ENCODE results near the gene ADAM21.
"Not testable (repeated sequence)": the region's sequence is repeated elsewhere in the genome, so short reads cannot be mapped to it uniquely, and the experiment has no call there.

Gene ADAM21

DNA sequence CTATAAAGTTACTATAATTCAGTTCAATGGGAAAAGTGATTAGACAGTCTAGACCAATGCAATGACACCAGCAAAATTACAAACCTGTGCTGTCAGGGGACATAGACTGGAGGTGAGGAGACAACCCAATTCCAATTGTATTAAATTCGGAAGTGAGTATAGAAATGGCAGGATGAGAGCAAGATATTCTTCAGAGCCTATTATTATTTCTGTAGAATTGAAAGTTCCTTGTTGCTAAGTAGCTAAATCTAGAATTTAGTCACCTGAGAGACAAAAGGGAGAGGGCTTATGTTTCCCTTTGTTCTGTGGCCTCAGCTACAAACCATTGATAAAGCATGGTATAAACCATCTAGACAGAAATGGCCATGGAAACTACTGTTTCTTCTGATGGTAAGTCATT lies at the start of gene ADAM21:
ADAM21 (plus strand) TSS at position 301 of the 400 bp plus-strand sequence. CDS start 5,326 bp downstream, outside the sequence.
- DNase-seq = no peak
- TF ChIP-seq GATA1 (IDR thresholded peaks at IDR 0.05; ENCODE audit: low read depth, low read length) (no peak), POLR2A (IDR thresholded peaks at IDR 0.05; ENCODE audit: low read length) (no peak)

GRCh38 chr14:70403335-70403734 lies 48.6 kb upstream of the ADAM21 start:
- DNase-seq = peak; percentile 53 to 58

GRCh38 chr14:70406216-70406615 lies 45.8 kb upstream of the ADAM21 start:
- not testable (repeated sequence) for DNase-seq

DNA sequence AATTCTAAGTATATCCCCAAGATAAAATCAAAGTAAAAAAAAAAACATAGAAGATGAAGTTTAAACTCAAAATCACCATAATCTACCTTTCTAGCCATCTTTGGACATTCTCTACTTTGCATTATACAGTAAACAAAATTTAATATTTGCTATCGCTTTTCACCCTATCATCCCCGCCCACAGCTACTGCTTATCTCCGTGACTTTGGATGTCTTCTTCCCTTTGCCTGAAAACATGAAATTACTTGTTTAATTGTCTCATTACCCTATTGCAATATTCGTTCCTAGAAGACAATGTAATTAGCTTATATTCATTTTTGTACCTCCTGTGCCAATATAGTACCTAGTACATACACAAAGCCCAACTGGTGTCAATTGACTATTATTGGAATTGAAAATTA lies 44.4 kb upstream of the ADAM21 start:
- TF ChIP-seq POLR2A (IDR thresholded peaks at IDR 0.05; ENCODE audit: low read length) (no peak), GATA1 (IDR thresholded peaks at IDR 0.05; ENCODE audit: low read depth, low read length) (no peak)
- no peak for DNase-seq

DNA sequence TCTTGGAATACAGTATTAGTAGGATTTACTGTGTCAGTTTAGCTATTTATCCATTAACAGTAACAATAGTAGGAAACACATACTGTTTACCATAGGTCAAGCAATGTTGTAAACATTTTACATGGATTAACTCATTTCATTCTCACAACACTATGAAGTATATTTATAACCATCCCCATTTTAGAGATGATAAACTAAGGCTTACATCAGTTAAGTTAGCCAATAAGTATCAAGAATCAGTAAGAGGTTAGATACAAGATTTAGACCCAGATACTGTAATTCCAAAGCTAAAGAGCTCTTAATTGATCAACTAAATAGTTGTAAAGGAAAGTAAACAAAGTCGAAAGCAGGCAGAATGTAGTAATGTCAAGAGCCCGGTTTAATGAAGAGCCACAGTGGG lies 36.2 kb upstream of the ADAM21 start:
- no peak for DNase-seq
- no peak for TF ChIP-seq GATA1 (IDR thresholded peaks at IDR 0.05; ENCODE audit: low read depth, low read length)

DNA sequence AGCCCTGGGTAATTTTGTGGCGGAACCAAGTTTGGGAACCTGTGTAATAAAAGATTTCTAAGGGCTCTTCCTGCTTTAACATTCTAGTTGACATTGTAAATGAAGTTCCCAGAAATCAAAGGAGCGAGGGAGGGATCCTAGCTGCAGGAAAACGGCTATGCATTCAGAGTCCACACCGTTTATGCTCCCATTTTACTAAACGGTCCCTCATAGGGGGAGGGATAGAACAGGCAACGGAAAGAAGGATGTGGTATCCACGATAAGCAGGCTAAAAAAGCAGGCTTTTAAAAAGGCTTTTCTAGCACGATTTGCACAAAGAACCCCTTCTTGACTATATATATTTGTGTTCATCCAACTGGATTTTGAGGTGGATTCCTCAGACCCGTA lies 35.6 kb upstream of the ADAM21 start:
- no peak for TF ChIP-seq POLR2A (IDR thresholded peaks at IDR 0.05; ENCODE audit: low read length)
- TF ChIP-seq GATA1 (IDR thresholded peaks at IDR 0.05; ENCODE audit: low read depth, low read length) = no peak
- no peak for DNase-seq

- TF ChIP-seq POLR2A (IDR thresholded peaks at IDR 0.05; ENCODE audit: low read length) (no peak), GATA1 (IDR thresholded peaks at IDR 0.05; ENCODE audit: low read depth, low read length) (no peak)
- DNase-seq = no peak
Measured at GRCh38 chr14:70416725-70417349, 35.1 kb upstream of the ADAM21 start, which contains the start of gene SYNJ2BP. Gene SYNJ2BP (minus strand): TSS chr14:70417090. CDS start chr14:70416963, 127 bp downstream.

DNA sequence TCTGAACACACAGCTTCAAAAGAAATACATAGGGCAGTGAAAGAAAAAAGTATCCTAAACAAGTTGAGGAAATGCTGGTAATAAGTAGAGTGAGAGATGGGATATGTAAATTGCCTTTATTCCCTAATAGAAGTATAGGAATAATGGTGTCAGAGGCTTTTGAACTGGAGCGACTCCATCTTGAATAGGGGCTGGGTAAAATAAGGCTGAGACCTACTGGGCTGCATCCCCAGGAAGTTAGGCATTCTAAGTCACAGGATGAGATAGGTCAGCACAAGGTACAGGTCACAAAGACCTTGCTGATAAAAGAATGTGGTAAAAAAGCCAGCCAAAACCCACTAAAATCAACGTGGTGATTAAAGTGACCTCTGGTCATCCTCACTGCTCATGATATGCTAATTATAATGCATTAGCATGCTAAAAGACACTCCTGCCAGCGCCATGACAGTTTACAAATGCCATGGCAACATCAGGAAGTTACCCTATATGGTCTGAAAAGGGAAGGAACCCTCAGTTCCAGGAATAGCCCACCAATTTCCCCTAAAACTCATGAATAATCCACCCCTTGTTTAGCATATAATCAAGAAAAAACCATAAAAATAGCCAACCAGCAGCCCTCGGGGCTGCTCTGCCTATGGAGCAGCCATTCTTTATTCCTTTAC lies 32.6 kb upstream of the ADAM21 start:
- DNase-seq = not testable (repeated sequence)

DNA sequence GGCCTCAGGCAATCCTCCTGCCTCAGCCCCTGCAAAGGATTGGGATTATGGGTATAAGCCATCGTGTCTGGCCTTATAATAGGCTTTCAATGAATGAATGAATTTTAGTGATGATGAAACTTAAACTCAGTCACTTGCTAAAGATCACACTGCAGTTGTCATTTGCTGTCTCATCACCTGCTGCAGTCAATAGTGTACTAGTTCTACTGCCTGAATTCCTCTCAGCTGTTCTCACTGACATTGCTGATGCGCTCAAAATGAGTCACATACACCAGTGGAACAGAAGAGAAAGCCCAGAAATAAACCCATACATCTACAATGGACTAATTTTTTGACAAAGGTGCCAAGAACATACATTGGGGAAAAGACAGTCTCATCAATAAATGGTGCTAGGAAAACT lies 29.4 kb upstream of the ADAM21 start:
- TF ChIP-seq POLR2A (IDR thresholded peaks at IDR 0.05; ENCODE audit: low read length) = no peak
- TF ChIP-seq GATA1 (IDR thresholded peaks at IDR 0.05; ENCODE audit: low read depth, low read length) = no peak

GRCh38 chr14:70425354-70425753 lies 26.6 kb upstream of the ADAM21 start:
- TF ChIP-seq POLR2A (IDR thresholded peaks at IDR 0.05; ENCODE audit: low read length) = no peak
- TF ChIP-seq GATA1 (IDR thresholded peaks at IDR 0.05; ENCODE audit: low read depth, low read length) = no peak
- peak; percentile 46 to 65 for DNase-seq

More for the DNA sequence above, 29.4 kb upstream of the ADAM21 start:
- no peak for DNase-seq

DNA sequence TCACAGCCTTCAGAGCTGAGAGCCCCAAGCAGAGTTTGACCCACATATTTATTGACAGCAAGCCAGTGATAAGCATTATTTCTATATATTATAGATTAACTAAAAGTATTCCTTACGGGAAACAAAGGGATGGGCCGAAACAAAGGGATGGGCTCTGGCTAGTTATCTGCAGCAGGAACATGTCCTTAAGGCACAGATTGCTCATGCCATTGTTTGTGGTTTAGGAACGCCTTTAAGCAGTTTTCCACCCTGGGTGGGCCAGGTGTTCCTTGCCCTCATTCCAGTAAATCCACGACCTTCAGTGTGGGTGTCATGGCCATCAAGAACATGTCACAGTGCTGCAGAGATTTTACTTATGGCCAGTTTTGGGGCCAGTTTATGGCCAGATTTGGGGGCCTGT lies 25.4 kb upstream of the ADAM21 start:
- not testable (repeated sequence) for DNase-seq

GRCh38 chr14:70436867-70437266 lies 15.1 kb upstream of the ADAM21 start:
- no peak for DNase-seq
- TF ChIP-seq POLR2A (IDR thresholded peaks at IDR 0.05; ENCODE audit: low read length) (no peak), GATA1 (IDR thresholded peaks at IDR 0.05; ENCODE audit: low read depth, low read length) (no peak)

DNA sequence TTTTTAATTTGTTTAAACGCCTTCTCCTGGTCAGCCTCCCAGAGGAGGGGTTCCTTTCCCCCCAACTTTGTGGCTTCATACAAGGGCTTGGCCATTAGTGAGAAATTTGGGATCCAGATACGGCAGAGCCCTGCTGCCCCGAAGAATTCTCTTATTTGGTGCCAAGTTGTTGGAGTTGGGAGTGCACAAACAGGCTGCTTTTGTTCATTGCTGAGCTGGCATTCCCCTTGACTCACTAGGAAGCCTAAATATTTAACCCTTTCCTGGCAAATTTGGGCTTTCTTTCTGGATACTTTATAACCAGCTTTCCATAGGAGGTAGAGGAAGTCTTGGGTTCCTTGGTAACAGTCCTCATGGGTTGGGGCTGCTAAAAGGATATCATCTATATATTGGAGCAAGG lies 10.3 kb upstream of the ADAM21 start:
- TF ChIP-seq POLR2A (IDR thresholded peaks at IDR 0.05; ENCODE audit: low read length) = no peak
- TF ChIP-seq GATA1 (IDR thresholded peaks at IDR 0.05; ENCODE audit: low read depth, low read length) = no peak
- no peak for DNase-seq

DNA sequence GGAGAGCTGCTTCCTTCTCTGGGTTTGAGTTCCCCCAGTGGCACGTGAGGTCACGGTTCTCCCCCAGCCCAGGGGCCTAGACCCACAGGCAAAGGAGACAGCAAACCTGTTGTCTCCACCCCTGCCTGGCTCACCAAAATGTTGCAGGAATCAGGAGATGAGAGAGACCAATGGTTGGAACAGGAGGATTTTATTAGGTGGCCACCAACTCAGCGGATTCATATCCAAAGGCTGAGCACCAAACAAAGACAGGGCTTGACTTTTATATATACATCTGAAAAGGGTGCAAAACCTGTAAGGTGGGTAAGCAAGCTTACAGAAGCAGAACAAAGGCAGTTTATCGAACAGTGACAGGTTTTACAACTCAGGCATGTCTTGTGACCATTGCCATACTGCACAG lies 9.2 kb upstream of the ADAM21 start:
- DNase-seq = peak in 1 of 2 experiments; percentile 11
- no peak for TF ChIP-seq GATA1 (IDR thresholded peaks at IDR 0.05; ENCODE audit: low read depth, low read length)

- no peak for TF ChIP-seq POLR2A (IDR thresholded peaks at IDR 0.05; ENCODE audit: low read length)
- no peak for TF ChIP-seq GATA1 (IDR thresholded peaks at IDR 0.05; ENCODE audit: low read depth, low read length)
- no peak for DNase-seq
Measured at GRCh38 chr14:70448633-70449340, 3.2 kb upstream of the ADAM21 start.
